GM18505 (cell line): Measurements from ENCODE around the gene RBCK1.
"Not testable (repeated sequence)": the region's sequence is repeated elsewhere in the genome, so short reads cannot be mapped to it uniquely, and the experiment has no call there.

Source experiments
- ATAC-seq: cut with Tn5 transposase; IDR thresholded peaks from one replicate; pipeline ENCODE4 v1.9.1; 2021; ENCODE audit not compliant: unreplicated experiment
- POLR2A ChIP-seq: IDR thresholded peaks from 4 replicates; pipeline ENCODE4 v1.6.1; 2011; ENCODE audit warnings: borderline replicate concordance; ENCODE audit not compliant: insufficient read depth, insufficient read length; ENCODE audit errors: extremely low read depth

RBCK1 gene

DNA sequence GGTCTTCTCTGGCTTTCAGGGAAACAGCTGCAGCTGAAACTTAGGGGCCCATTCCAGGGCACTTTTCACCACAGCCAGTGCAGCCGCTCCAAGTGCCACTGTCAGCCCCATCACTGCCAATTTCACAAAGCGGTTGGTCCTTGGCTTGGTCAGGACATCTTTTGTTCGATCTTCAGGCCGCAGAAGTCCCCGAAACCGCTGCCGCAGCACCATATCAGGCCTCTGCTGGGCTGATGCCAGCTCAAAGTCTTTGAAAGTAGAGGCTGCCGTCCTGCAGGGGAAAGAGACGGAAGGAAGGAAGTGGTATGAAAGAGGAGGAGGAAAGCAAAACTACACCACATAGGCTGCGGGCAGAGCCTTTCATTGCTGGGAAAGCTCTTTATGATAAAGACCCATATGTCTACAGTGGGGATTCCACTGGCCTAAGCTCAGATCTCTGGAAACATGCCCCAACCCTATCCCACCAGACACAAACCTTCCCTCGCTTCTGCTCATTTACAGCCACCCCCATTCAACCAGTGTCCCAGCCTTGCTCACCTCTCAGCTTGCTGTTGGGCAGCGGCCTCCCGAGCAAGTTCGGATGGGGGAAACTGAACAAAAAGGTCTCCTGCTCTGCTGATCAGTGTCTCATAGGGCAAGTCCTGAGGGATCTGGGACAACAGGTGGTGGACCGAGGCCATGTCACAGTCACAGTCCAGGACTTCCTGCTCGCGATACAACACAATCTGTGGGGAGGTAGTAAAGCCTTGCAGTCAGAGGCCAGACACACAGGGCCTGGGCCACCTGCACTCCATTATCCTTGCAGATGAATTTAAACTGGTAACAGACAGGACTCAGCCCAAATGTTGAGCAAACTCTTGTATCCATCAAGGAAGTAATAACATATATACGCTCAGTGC lies 30.7 kb downstream of the RBCK1 start:
- no peak for ATAC-seq
- TF ChIP-seq POLR2A: no peak

- ATAC-seq: no peak
Observed at GRCh38 chr20:440148-440547, 32.0 kb downstream of the RBCK1 start.

GRCh38 chr20:440636-441035 lies 32.5 kb downstream of the RBCK1 start:
- no peak for ATAC-seq
- no peak for TF ChIP-seq POLR2A

More at GRCh38 chr20:440148-440547, 32.0 kb downstream of the RBCK1 start:
- no peak for TF ChIP-seq POLR2A

DNA sequence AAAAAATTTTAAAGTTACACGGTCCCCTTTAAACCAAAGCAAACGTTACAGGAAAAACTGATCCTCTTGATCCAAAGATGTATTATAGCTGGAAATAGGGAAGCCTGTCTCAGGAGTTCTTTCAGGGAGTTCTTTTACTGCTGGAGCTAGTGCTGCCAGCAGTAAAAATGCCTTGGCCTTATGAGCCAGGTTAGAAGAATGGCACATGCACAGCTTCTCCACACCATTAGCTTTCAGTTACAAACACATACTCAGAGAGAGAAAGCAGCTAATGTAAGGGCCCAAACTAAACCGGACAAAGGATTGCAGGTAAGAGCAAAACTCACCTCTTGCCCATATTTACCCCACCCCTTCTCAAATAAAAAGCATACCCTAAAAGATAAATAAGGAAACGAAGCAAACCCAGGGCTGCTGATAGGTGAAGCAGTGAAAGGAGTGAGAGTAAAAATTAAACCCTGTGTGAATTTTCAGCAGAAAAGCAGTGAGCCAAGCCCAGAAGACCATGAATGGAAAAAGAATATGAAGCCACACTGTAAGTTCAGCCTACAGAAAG lies 35.2 kb downstream of the RBCK1 start:
- no peak for ATAC-seq
- TF ChIP-seq POLR2A: no peak

DNA sequence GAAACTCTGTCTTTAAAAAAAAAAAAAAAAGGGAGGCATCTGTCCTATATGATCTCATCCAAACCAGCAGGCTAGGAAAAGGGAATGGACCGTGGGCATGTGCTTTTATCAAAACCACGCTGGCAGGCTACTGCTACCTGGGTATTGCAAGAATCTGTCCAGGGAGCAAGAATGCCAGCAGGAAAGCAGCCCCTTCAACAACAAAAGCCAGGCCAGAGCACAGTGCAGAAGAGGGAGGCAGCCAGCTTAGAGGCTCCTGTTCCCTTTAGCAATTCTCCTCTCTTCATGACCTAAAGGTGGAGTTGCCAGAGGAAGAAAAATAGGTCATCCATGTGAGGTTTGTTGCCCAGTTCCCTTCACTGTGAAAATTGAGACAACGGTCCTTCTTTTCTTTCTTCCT lies 36.0 kb downstream of the RBCK1 start:
- no peak for ATAC-seq
- no peak for TF ChIP-seq POLR2A

DNA sequence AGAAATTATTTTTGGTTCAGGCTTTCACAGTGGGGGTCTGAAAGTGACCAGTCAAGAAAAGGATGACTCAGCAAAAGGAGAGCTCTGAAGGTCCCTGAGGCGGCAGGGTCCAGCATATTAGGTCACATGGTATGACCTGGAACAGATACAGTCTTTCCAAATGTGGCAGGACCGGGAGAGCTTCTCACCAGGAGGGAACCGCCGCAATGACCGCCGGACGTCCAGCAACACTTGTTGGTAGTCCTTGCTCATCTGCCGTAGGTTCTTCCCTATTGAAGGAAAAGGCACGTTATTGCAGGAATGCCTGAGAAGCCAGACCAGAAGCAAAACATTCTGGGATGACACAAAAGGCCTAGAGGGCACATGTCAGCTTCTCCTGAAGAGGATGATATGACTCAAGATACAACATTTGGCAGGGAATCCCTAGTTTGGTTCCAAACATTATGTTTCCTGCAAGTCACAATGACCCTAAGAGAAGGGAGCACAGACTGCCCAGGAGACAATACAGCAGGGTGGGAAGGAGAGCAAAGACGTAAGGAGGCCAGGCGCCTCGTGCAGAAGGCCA lies 36.8 kb downstream of the RBCK1 start:
- TF ChIP-seq POLR2A: no peak
- no peak for ATAC-seq

GRCh38 chr20:445514-446336 lies 37.6 kb downstream of the RBCK1 start:
- ATAC-seq: no peak

DNA sequence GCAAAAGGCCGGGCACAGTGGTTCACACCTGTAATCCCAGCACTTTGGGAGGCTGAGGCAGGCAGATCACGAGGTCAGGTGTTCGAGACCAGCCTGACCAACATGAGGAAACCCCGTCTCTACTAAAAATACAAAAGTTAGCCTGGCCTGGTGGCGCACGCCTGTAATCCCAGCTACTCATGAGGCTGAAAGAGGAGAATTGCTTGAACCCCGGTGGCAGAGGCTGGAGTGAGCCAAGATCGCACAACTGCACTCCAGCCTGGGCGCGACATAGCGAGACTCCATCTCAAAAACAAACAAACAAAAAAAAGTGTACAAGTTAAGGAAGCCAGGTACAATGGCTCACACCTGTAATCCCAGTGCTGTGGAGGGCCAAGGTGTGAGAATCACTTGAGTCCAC lies 43.9 kb downstream of the RBCK1 start:
- ATAC-seq: not testable (repeated sequence)

More at GRCh38 chr20:445514-446336, 37.6 kb downstream of the RBCK1 start:
- no peak for TF ChIP-seq POLR2A

DNA sequence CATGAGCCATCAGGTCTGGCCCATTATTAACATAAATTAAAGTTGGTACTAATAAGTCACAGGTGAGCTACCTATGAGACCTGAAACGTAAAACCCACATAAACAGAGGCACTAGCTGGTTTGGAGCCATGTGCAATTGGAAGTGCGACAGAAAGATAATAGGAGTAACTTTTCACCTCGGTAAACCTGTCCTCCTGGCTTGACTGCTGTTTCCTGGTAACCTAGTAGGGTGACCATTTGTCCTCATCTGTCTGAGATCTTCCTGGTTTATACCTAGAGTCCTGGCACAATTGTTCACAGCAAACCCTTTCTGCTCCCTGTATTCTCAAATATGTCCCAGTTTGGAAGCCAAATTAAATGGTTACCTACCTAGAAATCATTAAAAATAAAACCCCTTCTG lies 46.9 kb downstream of the RBCK1 start:
- TF ChIP-seq POLR2A: no peak
- no peak for ATAC-seq

DNA sequence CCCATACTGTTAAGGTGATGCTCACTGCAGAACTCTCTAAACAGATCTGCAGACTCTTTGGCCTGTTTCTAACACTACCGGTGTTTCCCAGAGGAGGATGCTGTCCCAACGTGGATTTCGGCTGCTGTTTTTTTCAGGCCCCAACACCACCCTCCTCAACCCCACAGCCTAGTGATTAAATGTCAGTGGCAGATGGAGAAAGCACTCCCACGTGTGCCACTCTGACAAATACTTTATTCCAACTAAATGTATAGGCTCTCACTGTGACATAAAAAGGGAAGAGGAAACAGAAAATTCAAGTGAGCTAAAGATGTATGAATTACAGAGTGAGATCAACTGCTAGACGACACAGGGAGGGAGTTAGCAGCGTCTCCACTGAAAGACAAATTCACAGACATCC lies 50.7 kb downstream of the RBCK1 start:
- ATAC-seq: no peak
- TF ChIP-seq POLR2A: no peak

GRCh38 chr20:460180-460579 lies 52.1 kb downstream of the RBCK1 start:
- TF ChIP-seq POLR2A: no peak
- ATAC-seq: no peak

GRCh38 chr20:460707-461106 lies 52.6 kb downstream of the RBCK1 start:
- no peak for TF ChIP-seq POLR2A
- ATAC-seq: no peak
